B cell (primary cell): ENCODE results near the gene GMPPA. TPM values are rescaled to one million over a fixed set of nuclear protein-coding genes. Genes with fewer than 3 reads are reported as not detected.

Experiments
- ATAC-seq: fragments of 200-7000 bp; cut with Tn5 transposase; one replicate; pipeline ENCODE4 v1.10.0; 2021; ENCODE audit warnings: low read depth, mild to moderate bottlenecking, moderate number of reproducible peaks, moderate library complexity
- CTCF ChIA-PET: fragments of 350-600 bp; sonication (Branson Sonifier 250); formaldehyde crosslinking; loops from one replicate; lab custom pipeline; 2021; ENCODE audit warnings: antibody characterized with exemption, inconsistent platforms; lab: Charles Lee
- POLR2A ChIA-PET: fragments of 350-600 bp; sonication (Branson Sonifier 250); formaldehyde crosslinking; loops from one replicate; lab custom pipeline; 2021; ENCODE audit warnings: antibody characterized with exemption; lab: Charles Lee
- DNase-seq: peaks from one replicate; pipeline ENCODE4 v3.0.0; 2013
- H2AFZ ChIP-seq: 2 replicates; pipeline ENCODE4 v1.6.1; 2012; ENCODE audit warnings: mild to moderate bottlenecking, low read depth, low read length; ENCODE audit not compliant: insufficient read depth, poor library complexity, severe bottlenecking
- H3K27ac ChIP-seq, 2 donors: 1 replicate in 1 of 2; 2 replicates in 1 of 2; pipeline ENCODE4 v1.5.1; 2012 to 2013; ENCODE audit warnings: low read length in 2 of 2, mild to moderate bottlenecking in 2 of 2, moderate library complexity in 1 of 2
- H3K27me3 ChIP-seq, 4 experiments: fragments of 200-600 bp in 1 of 4; sonication (generic) in 1 of 4; replicated peaks in 1 of 4; 1 replicate in 2 of 4; 2 replicates in 2 of 4; pipeline versions ENCODE4 v1.6.1 to v1.7.0; 2013 to 2016; ENCODE audit warnings: low read length in 3 of 4, mild to moderate bottlenecking in 2 of 4, mixed read lengths in 1 of 4, moderate library complexity in 1 of 4; ENCODE audit not compliant: insufficient read depth in 4 of 4, control insufficient read depth in 3 of 4; ENCODE audit errors: control extremely low read depth in 1 of 4
- H3K36me3 ChIP-seq, 2 experiments: replicated peaks in 1 of 2; 1 replicate in 1 of 2; 2 replicates in 1 of 2; pipeline versions ENCODE4 v1.6.1 to v1.7.1; 2013; ENCODE audit warnings: low read length in 1 of 2; ENCODE audit not compliant: insufficient read depth in 2 of 2, control insufficient read depth in 1 of 2; ENCODE audit errors: control extremely low read depth in 1 of 2, extremely low read depth in 1 of 2
- H3K4me1 ChIP-seq, 2 donors: fragments of 200-600 bp in 1 of 2; sonication (generic) in 1 of 2; 1 replicate in 1 of 2; 2 replicates in 1 of 2; pipeline versions ENCODE4 v1.5.1 to v1.6.1; 2013 to 2017; ENCODE audit warnings: low read length in 2 of 2; ENCODE audit not compliant: control insufficient read depth in 2 of 2, insufficient read depth in 2 of 2
- H3K4me2 ChIP-seq: replicated peaks from 2 replicates; pipeline ENCODE3; 2012; ENCODE audit warnings: mild to moderate bottlenecking, low read depth, low read length; ENCODE audit not compliant: poor library complexity, severe bottlenecking
- H3K4me3 ChIP-seq, 5 experiments: fragments of 200-600 bp in 1 of 5; sonication (generic) in 1 of 5; 1 replicate in 3 of 5; 2 replicates in 2 of 5; pipeline versions ENCODE4 v1.5.1 to v1.7.0; 2011 to 2016; ENCODE audit warnings: low read length in 4 of 5, mild to moderate bottlenecking in 4 of 5, low read depth in 2 of 5, control low read depth in 1 of 5, moderate library complexity in 1 of 5; ENCODE audit not compliant: insufficient read depth in 1 of 5; ENCODE audit errors: control extremely low read depth in 1 of 5, extremely low read depth in 1 of 5
- H3K79me2 ChIP-seq: fragments of 200-600 bp; sonication (generic); one replicate; pipeline ENCODE4 v1.6.0; 2016; ENCODE audit warnings: low read length; ENCODE audit not compliant: control insufficient read depth, insufficient read depth
- H3K9ac ChIP-seq: fragments of 200-600 bp; sonication (generic); 2 replicates; pipeline ENCODE4 v1.6.1; 2017; ENCODE audit warnings: mild to moderate bottlenecking, low read length, moderate library complexity
- H3K9me3 ChIP-seq, 3 donors: one replicate each; pipeline versions ENCODE4 v1.6.1 to v1.7.1; 2013; ENCODE audit warnings: low read length in 2 of 3; ENCODE audit not compliant: control insufficient read depth in 2 of 3, insufficient read depth in 1 of 3; ENCODE audit errors: control extremely low read depth in 1 of 3
- H4K20me1 ChIP-seq: 2 replicates; pipeline ENCODE4 v1.6.0; 2012; ENCODE audit warnings: mild to moderate bottlenecking, low read length; ENCODE audit not compliant: insufficient read depth, control insufficient read depth, poor library complexity, severe bottlenecking
- H3K27ac Mint-ChIP-seq: one replicate; pipeline ENCODE4 v1.8.0; 2021; ENCODE audit warnings: mixed read lengths
- H3K27me3 Mint-ChIP-seq: one replicate; pipeline ENCODE4 v1.8.0; 2021; ENCODE audit warnings: mixed read lengths
- H3K4me1 Mint-ChIP-seq: one replicate; pipeline ENCODE4 v1.8.0; 2021; ENCODE audit warnings: mixed read lengths
- H3K4me3 Mint-ChIP-seq: one replicate; pipeline ENCODE4 v1.8.0; 2021; ENCODE audit warnings: mixed read lengths
- H3K9me3 Mint-ChIP-seq: one replicate; pipeline ENCODE4 v1.8.0; 2022; ENCODE audit warnings: mixed read lengths; ENCODE audit not compliant: insufficient read depth
- EZH2 ChIP-seq: IDR thresholded peaks from 2 replicates; pipeline ENCODE4 v1.6.1; 2012; ENCODE audit warnings: borderline replicate concordance, low read depth, mild to moderate bottlenecking, moderate library complexity, low read length; ENCODE audit not compliant: insufficient read depth, poor library complexity, severe bottlenecking
- WGBS: methylation state at CpG from one replicate; pipeline ENCODE4 v1.1.5; 2013; ENCODE audit warnings: missing lambda C conversion rate; ENCODE audit not compliant: insufficient coverage; 5-methylcytosine and 5-hydroxymethylcytosine counted together
- intact Hi-C: fragments of 100-400 bp; cut with micrococcal nuclease; formaldehyde crosslinking; loops from one replicate; pipeline ENCODE4 v1.10.0; 2022
- polyA plus RNA-seq: library from polyadenylated mRNA; depleted of rRNA; stranded (reverse); fragments of >200 nt; gene quantifications from 2 replicates; pipeline ENCODE4 v1.2.3, GENCODE V29; 2012
- total RNA-seq, 2 donors: library from RNA; stranded (reverse); fragments of 120-200 nt in 1 of 2; gene quantifications; 1 replicate in 1 of 2; 2 replicates in 1 of 2; pipeline versions ENCODE4 v1.2.3 to v1.2.4, GENCODE V29; 2013 to 2022
- TF ChIP-seq, protein P1 (sequence below): fragments of 200-600 bp; IDR thresholded peaks from one replicate; pipeline ENCODE4 v1.8.0; 2022; ENCODE audit warnings: antibody characterized with exemption, mild to moderate bottlenecking

The GMPPA gene
- total and polyA plus RNA-seq, 2 donors (not counting 1 experiment from before 2014, with no cell fraction given) = 27.8 to 67.9 TPM

DNA sequence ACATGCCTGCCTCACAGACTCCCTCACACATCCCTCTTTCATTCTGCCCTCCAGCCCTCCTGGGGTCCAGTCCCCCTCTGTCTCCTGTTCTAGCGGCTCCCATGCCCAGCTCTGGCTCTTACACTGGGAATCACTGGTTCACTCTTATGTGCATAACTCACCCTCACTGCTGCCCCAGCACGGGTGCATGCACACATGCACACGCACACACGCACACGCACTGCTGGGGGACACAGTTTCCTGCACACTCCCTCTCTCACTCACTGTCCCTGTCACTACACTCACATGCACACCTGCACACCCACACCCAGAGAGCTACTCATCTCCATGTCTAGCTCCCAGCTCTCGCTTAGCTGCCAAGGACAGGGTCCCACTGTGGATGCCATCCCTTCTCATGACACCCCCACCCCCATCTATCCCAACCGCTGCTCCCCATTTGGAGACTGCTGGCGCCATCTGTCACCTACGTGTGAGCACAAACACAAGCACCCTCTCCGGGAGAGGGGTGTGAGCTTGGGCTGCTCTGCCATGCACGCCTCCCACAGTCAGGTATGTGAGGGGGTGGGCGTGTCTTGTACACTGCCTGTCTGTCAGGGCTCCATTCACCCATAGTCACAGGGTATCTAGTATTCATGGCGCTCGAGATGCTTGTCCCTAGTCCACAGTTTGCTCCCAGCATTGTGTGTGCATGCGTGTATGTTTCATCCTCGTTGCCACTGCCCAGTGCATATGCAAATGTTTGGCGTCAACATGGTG is 17.4 kb downstream of the GMPPA start:
- WGBS = 79% methylated on average over 16 of the region's 17 CpGs

DNA sequence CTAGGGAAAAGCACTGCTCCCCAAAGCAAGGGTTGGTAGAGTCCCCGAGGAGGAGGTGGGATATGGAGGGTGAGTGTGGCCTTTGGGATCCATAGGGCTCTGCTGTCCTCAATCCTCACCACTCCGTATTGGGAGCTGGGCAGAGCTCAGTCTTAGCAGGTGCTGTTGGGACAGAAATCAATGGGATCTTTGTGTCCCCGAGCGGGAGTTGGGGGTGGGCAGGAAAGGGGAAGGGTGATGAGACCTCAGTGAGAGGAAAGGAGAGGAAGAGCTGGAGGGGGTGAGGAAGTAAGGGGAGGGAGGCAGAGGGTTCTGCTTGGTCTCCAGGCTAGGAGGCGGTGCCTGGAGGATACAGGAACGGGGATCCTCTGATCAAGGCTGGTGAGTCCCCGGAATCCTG is 18.2 kb downstream of the GMPPA start:
- peaks cover 13% of the 10 kb centered on the region for H3K4me1 Mint-ChIP-seq
- 38% methylated on average over 5 of the region's 7 CpGs for WGBS
- H3K4me3 Mint-ChIP-seq = no peak overlapping the region
- H3K9me3 Mint-ChIP-seq = no peaks in the 10 kb centered on the region
- DNase-seq (no peak), ATAC-seq (no peak)
- Histone ChIP-seq H3K27me3 (peaks cover 0 to 85% (median 22%) of the 10 kb centered on the region in 4 experiments), H3K9me3 (peaks cover 0 to 5% (median 0%) of the 10 kb centered on the region in 3 donors), H3K79me2 (no peaks in the 10 kb centered on the region), H2AFZ (no peak overlapping the region), H3K4me3 (no peak overlapping the region), H3K9ac (no peak overlapping the region), H4K20me1 (no peaks in the 10 kb centered on the region), H3K4me1 (peaks cover 0 to 14% of the 10 kb centered on the region in 2 donors), H3K36me3 (no peaks in the 10 kb centered on the region), H3K4me2 (no peak overlapping the region), H3K27ac (no peak overlapping the region)
- POLR2A ChIA-PET = no interaction called here
- CTCF ChIA-PET = interaction anchor here (1.2 kb wide), 1 partner anchor 13 kb away, joined by 4 read pairs; no protein-coding TSS in a partner anchor
- TF ChIP-seq EZH2 = no peak
- TF ChIP-seq, protein P1, sequence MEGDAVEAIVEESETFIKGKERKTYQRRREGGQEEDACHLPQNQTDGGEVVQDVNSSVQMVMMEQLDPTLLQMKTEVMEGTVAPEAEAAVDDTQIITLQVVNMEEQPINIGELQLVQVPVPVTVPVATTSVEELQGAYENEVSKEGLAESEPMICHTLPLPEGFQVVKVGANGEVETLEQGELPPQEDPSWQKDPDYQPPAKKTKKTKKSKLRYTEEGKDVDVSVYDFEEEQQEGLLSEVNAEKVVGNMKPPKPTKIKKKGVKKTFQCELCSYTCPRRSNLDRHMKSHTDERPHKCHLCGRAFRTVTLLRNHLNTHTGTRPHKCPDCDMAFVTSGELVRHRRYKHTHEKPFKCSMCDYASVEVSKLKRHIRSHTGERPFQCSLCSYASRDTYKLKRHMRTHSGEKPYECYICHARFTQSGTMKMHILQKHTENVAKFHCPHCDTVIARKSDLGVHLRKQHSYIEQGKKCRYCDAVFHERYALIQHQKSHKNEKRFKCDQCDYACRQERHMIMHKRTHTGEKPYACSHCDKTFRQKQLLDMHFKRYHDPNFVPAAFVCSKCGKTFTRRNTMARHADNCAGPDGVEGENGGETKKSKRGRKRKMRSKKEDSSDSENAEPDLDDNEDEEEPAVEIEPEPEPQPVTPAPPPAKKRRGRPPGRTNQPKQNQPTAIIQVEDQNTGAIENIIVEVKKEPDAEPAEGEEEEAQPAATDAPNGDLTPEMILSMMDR = no peak
- intact Hi-C loops = no loop called here
- peaks cover 72% of the 10 kb centered on the region for H3K27me3 Mint-ChIP-seq
- no peak overlapping the region for H3K27ac Mint-ChIP-seq

More for the DNA sequence above, 17.4 kb downstream of the GMPPA start:
- H3K79me2 ChIP-seq = no peaks in the 10 kb centered on the region
- no peak overlapping the region for H2AFZ ChIP-seq
- intact Hi-C loops = no loop called here
- H3K4me3 Mint-ChIP-seq = no peak overlapping the region
- CTCF ChIA-PET = interaction anchor here (1.2 kb wide), 1 partner anchor 13 kb away, joined by 4 read pairs; no protein-coding TSS in a partner anchor
- ATAC-seq (no peak), DNase-seq (no peak)
- H3K9ac ChIP-seq = no peak overlapping the region
- TF ChIP-seq, protein P1 = no peak
- no peak for TF ChIP-seq EZH2
- no peak overlapping the region for H3K4me3 ChIP-seq
- POLR2A ChIA-PET = no interaction called here
- H3K27ac Mint-ChIP-seq = no peak overlapping the region
- H3K27me3 ChIP-seq = peaks cover 0 to 84% (median 21%) of the 10 kb centered on the region in 4 experiments
- no peak overlapping the region for H3K27ac ChIP-seq
- no peaks in the 10 kb centered on the region for H4K20me1 ChIP-seq
- H3K27me3 Mint-ChIP-seq = peaks cover 70% of the 10 kb centered on the region
- H3K4me2 ChIP-seq = no peak overlapping the region
- H3K4me1 ChIP-seq = peaks cover 0 to 12% of the 10 kb centered on the region in 2 donors
- H3K4me1 Mint-ChIP-seq = peaks cover 9% of the 10 kb centered on the region
- H3K9me3 ChIP-seq = peaks cover 0 to 8% (median 0%) of the 10 kb centered on the region in 3 donors
- no peaks in the 10 kb centered on the region for H3K9me3 Mint-ChIP-seq
- H3K36me3 ChIP-seq = no peaks in the 10 kb centered on the region
